GM12892 (cell line): ENCODE results near the gene TTC31.

ENCODE experiments used
- POLR2A ChIP-seq: IDR thresholded peaks from 2 replicates; pipeline ENCODE4 v1.6.1; 2011; ENCODE audit warnings: low read depth, low read length, control low read depth
- POLR2AphosphoS5 ChIP-seq: IDR thresholded peaks from 2 replicates; pipeline ENCODE4 v1.6.1; 2011; ENCODE audit warnings: low read depth, low read length, control low read depth
- TAF1 ChIP-seq: IDR thresholded peaks from 2 replicates; pipeline ENCODE4 v1.6.1; 2011; ENCODE audit warnings: low read depth, mild to moderate bottlenecking, control low read depth, low read length, borderline replicate concordance

DNA sequence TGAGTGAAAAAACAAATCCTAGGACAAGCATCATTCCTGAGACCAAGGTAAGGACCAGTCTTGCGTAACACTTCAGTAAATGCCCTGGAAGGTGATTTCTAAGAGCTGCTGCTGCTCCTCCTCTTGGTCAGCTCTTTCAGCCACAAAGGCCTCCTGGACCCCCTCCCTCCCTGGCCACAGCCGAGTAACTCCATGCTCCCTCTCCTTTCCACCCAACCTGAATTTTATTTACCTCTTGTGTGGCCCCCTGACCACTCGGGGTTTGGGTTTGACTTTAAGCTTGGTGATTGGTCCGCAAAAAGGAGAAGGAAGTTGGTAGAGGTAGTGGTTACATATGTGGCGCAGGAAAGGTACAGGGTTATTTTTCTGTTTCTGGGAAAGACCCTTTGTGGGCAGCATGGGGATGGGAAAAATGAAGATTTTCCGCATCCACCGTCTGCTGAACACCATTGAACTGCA is 56.0 kb downstream of the TTC31 start:
- no peak for TF ChIP-seq POLR2A
- TF ChIP-seq POLR2AphosphoS5: 0 out of 2 replicates have a peak, but pooled peaks have one; percentile 12
- no peak for TF ChIP-seq TAF1
